Measurements from ENCODE around the gene OR6S1. TPM values are rescaled to one million over a fixed set of nuclear protein-coding genes. Genes with fewer than 3 reads are reported as not detected.
A peak's percentile ranks its signal among the peaks of the same experiment; 100 is the strongest.

Gene OR6S1
- polyA plus RNA-seq = not detected
- long read RNA-seq, donor 1 = 0 reads
- long read RNA-seq, donor 2 = 0 reads
- long read RNA-seq, donor 3 = 0 reads
- long read RNA-seq, donor 4 = 0 reads
- long read RNA-seq, donor 5 = 0 reads
- long read RNA-seq, donor 6 = 0 reads
- long read RNA-seq, donor 7 = 0 reads
- long read RNA-seq, donor 8 = 0 reads
- long read RNA-seq, donor 9, partial matches to known transcripts = 7 of 7 reads
- long read RNA-seq, donor 9, other reads (novel, unspliced or antisense) = 0 of 7 reads
- long read RNA-seq, donor 10 = 0 reads
- long read RNA-seq, donor 11 = 0 reads

GRCh38 chr14:20641591-20641990 lies at the start of gene OR6S1:
Gene OR6S1 (minus strand): TSS chr14:20641691. CDS start chr14:20641691, 0 bp downstream.
- no peak within 1 kb of the TSS for H3K27ac ChIP-seq (ENCODE audit: low read length)
- H3K36me3 ChIP-seq (ENCODE audit: control insufficient read depth, insufficient read depth, low read length) = no peaks in the 10 kb centered on the region
- H3K4me1 ChIP-seq (ENCODE audit: control insufficient read depth, insufficient read depth, low read length) = no peaks in the 10 kb centered on the region
- no peak for DNase-seq
- no peak within 1 kb of the TSS for H3K4me3 ChIP-seq (ENCODE audit: low read length)
- H3K27me3 ChIP-seq (ENCODE audit: control insufficient read depth, insufficient read depth, low read length) = peaks cover 2% of the 10 kb centered on the region
- H3K9me3 ChIP-seq (ENCODE audit: control insufficient read depth, low read depth, low read length) = no peaks in the 10 kb centered on the region
- no CpG with 5 or more reads among the region's 2 CpGs for WGBS (ENCODE audit: insufficient coverage, low lambda C conversion rate)

GRCh38 chr14:20690848-20691640 lies 49.6 kb upstream of the OR6S1 start:
- no CpG with 5 or more reads among the region's 9 CpGs for WGBS (ENCODE audit: insufficient coverage, low lambda C conversion rate)
- Histone ChIP-seq H3K4me1 (ENCODE audit: control insufficient read depth, insufficient read depth, low read length) (peaks cover 13% of the 10 kb centered on the region), H3K27me3 (ENCODE audit: control insufficient read depth, insufficient read depth, low read length) (no peaks in the 10 kb centered on the region), H3K4me3 (ENCODE audit: low read length) (no peak overlapping the region), H3K27ac (ENCODE audit: low read length) (no peak overlapping the region), H3K9me3 (ENCODE audit: control insufficient read depth, low read depth, low read length) (no peaks in the 10 kb centered on the region), H3K36me3 (ENCODE audit: control insufficient read depth, insufficient read depth, low read length) (peaks cover 7% of the 10 kb centered on the region)
- peak; percentile 58 to 73 for DNase-seq

GRCh38 chr14:20688167-20688839 lies 46.8 kb upstream of the OR6S1 start, which contains the start of gene ANG:
Gene ANG (plus strand): TSS chr14:20688764. CDS start chr14:20693565, 4,801 bp downstream.
- Histone ChIP-seq H3K9me3 (ENCODE audit: control insufficient read depth, low read depth, low read length) (no peaks in the 10 kb centered on the region), H3K4me3 (ENCODE audit: low read length) (no peak within 1 kb of the TSS), H3K4me1 (ENCODE audit: control insufficient read depth, insufficient read depth, low read length) (peaks cover 13% of the 10 kb centered on the region), H3K27me3 (ENCODE audit: control insufficient read depth, insufficient read depth, low read length) (no peaks in the 10 kb centered on the region), H3K27ac (ENCODE audit: low read length) (peak within 1 kb of the TSS; percentile 98), H3K36me3 (ENCODE audit: control insufficient read depth, insufficient read depth, low read length) (no peaks in the 10 kb centered on the region)
- no peak for DNase-seq
- WGBS (ENCODE audit: insufficient coverage, low lambda C conversion rate) = no CpG with 5 or more reads among the region's 7 CpGs

- H3K4me1 ChIP-seq (ENCODE audit: control insufficient read depth, insufficient read depth, low read length) = peaks cover 13% of the 10 kb centered on the region
- peak overlapping the region; percentile 98 for H3K27ac ChIP-seq (ENCODE audit: low read length)
- no peak overlapping the region for H3K4me3 ChIP-seq (ENCODE audit: low read length)
Measured at GRCh38 chr14:20687362-20688166, 46.1 kb upstream of the OR6S1 start.

GRCh38 chr14:20686386-20687143 lies 45.1 kb upstream of the OR6S1 start:
- Histone ChIP-seq H3K4me1 (ENCODE audit: control insufficient read depth, insufficient read depth, low read length) (peaks cover 13% of the 10 kb centered on the region), H3K9me3 (ENCODE audit: control insufficient read depth, low read depth, low read length) (no peaks in the 10 kb centered on the region), H3K27ac (ENCODE audit: low read length) (peak overlapping the region; percentile 98), H3K27me3 (ENCODE audit: control insufficient read depth, insufficient read depth, low read length) (no peaks in the 10 kb centered on the region), H3K4me3 (ENCODE audit: low read length) (no peak overlapping the region), H3K36me3 (ENCODE audit: control insufficient read depth, insufficient read depth, low read length) (no peaks in the 10 kb centered on the region)
- 40% methylated on average over 4 of the region's 7 CpGs for WGBS (ENCODE audit: insufficient coverage, low lambda C conversion rate)
- DNase-seq = peak; percentile 72 to 86

More at GRCh38 chr14:20687362-20688166, 46.1 kb upstream of the OR6S1 start:
- no peaks in the 10 kb centered on the region for H3K36me3 ChIP-seq (ENCODE audit: control insufficient read depth, insufficient read depth, low read length)
- H3K9me3 ChIP-seq (ENCODE audit: control insufficient read depth, low read depth, low read length) = no peaks in the 10 kb centered on the region
- DNase-seq = peak; percentile 83 to 93
- no CpG with 5 or more reads among the region's 5 CpGs for WGBS (ENCODE audit: insufficient coverage, low lambda C conversion rate)
- H3K27me3 ChIP-seq (ENCODE audit: control insufficient read depth, insufficient read depth, low read length) = no peaks in the 10 kb centered on the region

- no peaks in the 10 kb centered on the region for H3K27me3 ChIP-seq (ENCODE audit: control insufficient read depth, insufficient read depth, low read length)
Measured at GRCh38 chr14:20684662-20685456, 43.4 kb upstream of the OR6S1 start.

GRCh38 chr14:20683891-20684661 lies 42.6 kb upstream of the OR6S1 start, which contains the start of gene RNASE4:
Gene RNASE4 (plus strand): TSS chr14:20684560. CDS start chr14:20699372, 14,812 bp downstream.
- Histone ChIP-seq H3K36me3 (ENCODE audit: control insufficient read depth, insufficient read depth, low read length) (no peaks in the 10 kb centered on the region), H3K27ac (ENCODE audit: low read length) (peak within 1 kb of the TSS; percentile 98), H3K9me3 (ENCODE audit: control insufficient read depth, low read depth, low read length) (no peaks in the 10 kb centered on the region), H3K4me3 (ENCODE audit: low read length) (peak within 1 kb of the TSS; percentile 75), H3K27me3 (ENCODE audit: control insufficient read depth, insufficient read depth, low read length) (no peaks in the 10 kb centered on the region), H3K4me1 (ENCODE audit: control insufficient read depth, insufficient read depth, low read length) (peaks cover 25% of the 10 kb centered on the region)
- peak; percentile 87 to 95 for DNase-seq
- no CpG with 5 or more reads among the region's 42 CpGs for WGBS (ENCODE audit: insufficient coverage, low lambda C conversion rate)

More at GRCh38 chr14:20684662-20685456, 43.4 kb upstream of the OR6S1 start:
- peak overlapping the region; percentile 75 for H3K4me3 ChIP-seq (ENCODE audit: low read length)
- peak overlapping the region; percentile 98 for H3K27ac ChIP-seq (ENCODE audit: low read length)
- peaks cover 22% of the 10 kb centered on the region for H3K4me1 ChIP-seq (ENCODE audit: control insufficient read depth, insufficient read depth, low read length)
- H3K36me3 ChIP-seq (ENCODE audit: control insufficient read depth, insufficient read depth, low read length) = no peaks in the 10 kb centered on the region
- no CpG with 5 or more reads among the region's 22 CpGs for WGBS (ENCODE audit: insufficient coverage, low lambda C conversion rate)
- no peaks in the 10 kb centered on the region for H3K9me3 ChIP-seq (ENCODE audit: control insufficient read depth, low read depth, low read length)
- no peak for DNase-seq

GRCh38 chr14:20683125-20683890 lies 41.8 kb upstream of the OR6S1 start:
- peak overlapping the region; percentile 75 for H3K4me3 ChIP-seq (ENCODE audit: low read length)
- H3K36me3 ChIP-seq (ENCODE audit: control insufficient read depth, insufficient read depth, low read length) = no peaks in the 10 kb centered on the region
- 0% methylated on average over 1 of the region's 38 CpGs for WGBS (ENCODE audit: insufficient coverage, low lambda C conversion rate)
- H3K27me3 ChIP-seq (ENCODE audit: control insufficient read depth, insufficient read depth, low read length) = no peaks in the 10 kb centered on the region
- H3K4me1 ChIP-seq (ENCODE audit: control insufficient read depth, insufficient read depth, low read length) = peaks cover 21% of the 10 kb centered on the region
- DNase-seq = peak; percentile 82 to 85
- H3K27ac ChIP-seq (ENCODE audit: low read length) = peak overlapping the region; percentile 98
- H3K9me3 ChIP-seq (ENCODE audit: control insufficient read depth, low read depth, low read length) = no peaks in the 10 kb centered on the region

Data from large intestine (tissue), 12 donors.